Measurements from ENCODE around the gene TRHDE.
"Not testable (repeated sequence)": the region's sequence is repeated elsewhere in the genome, so short reads cannot be mapped to it uniquely, and the experiment has no call there.

The TRHDE gene

DNA sequence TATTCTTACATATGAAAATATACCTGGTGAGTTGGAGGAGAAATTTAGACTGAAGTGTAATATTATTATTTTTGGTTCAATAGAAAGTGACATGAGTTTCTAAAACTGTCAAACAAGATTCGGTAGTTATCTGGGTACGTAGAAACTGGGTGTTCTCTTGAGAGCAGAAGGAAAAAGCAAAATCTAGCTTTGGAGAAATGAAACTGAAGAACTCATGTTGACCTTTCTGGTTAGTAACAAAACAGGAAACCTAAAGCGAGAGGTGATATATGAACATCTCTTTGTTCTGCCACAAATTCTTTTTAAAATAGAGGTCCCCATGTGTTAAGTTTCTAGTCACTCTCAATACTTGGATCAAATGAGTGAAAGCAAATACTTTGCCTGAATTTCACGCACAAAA lies 401.7 kb downstream of the TRHDE start:
- DNase-seq, result no peak

DNA sequence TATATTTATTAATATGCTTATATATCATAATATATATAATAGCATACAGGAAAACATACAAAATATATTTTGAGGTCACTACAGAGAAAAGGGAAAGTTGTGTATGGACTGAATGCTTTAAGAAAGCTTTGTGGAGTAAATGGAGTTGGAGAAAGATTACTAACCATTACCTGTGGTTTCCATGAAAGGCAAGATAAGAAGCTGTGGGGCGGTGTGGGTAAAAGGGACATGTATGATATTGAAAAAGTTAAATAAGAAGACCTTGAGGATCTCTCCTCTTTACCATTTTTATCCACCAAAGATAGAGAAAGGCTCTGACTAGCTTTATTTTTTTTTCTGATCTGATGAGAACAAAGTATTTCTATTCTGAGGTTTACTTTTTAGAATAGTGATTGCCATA lies 404.4 kb downstream of the TRHDE start:
- no peak for DNase-seq

- no peak for DNase-seq
These were observed 405.0 kb downstream of the TRHDE start for GRCh38 chr12:72677139-72677538.

GRCh38 chr12:72677846-72678245 lies 405.7 kb downstream of the TRHDE start:
- DNase-seq, result no peak

DNA sequence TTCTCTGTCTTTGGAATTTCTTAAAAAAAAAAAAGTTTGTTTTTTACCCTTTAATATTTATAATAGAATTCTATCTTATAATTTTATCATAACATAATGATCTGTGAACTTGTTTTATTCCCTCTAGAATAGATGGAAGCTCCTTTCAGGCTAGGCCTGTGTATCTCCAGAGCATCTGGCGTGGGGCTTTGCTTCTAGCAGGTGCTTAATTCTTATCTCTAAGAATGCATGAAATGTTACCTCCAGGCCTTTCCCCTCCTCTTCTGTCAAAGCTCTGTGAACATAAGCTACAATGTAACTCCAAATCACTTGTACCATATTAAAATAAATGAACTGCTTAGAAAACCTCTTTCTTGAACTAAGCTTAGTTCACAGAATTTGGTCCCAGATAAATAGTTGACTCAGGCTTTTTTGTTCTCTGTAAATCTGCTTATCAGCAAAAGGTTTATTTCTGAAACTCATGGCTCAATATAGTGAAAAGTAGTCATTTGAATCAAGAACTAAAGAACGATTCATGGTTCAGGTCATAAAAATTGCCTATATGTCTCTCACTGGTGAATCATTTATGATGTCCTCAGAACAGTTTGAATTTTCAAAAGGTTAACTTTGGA lies 407.1 kb downstream of the TRHDE start:
- no peak for DNase-seq

DNA sequence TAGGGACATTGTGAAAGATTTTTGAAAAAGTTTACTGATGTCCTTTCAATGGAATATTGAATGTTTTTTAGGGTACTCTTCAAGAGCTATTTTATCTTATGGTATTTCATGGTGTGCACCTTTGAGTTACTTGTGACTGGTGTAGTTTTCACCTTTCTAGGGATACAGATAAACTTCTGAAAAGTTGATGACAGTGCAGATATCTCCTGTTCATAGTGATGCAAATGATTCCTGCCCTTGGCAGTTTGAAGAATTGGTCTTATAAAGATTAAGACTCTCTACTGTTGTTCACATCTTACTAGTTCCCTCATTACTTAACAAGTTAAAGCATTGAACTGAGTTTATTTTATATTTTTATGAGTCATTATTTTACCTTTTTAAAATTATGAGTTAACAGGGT lies 408.9 kb downstream of the TRHDE start:
- DNase-seq, result no peak

DNA sequence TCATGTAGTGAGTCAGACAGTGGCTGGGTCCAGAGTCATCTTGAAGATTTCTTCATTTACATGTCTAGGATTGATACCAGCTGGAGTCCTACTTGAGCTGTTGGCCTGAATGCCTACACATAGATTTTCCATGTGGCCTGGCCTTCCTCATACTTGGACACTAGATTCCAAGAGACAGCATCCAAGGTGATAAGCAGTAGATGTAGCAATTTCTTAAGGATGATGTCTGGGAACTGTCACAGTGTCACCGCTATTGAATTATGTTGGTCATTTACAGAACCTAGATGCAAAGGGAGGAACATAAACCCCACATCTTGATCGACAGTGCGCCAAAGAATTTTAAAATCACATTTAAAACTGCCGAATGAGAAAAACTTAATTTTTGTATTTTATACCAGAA lies 412.3 kb downstream of the TRHDE start:
- DNase-seq, result no peak

GRCh38 chr12:72692338-72692737 lies 420.2 kb downstream of the TRHDE start:
- DNase-seq, result no peak

DNA sequence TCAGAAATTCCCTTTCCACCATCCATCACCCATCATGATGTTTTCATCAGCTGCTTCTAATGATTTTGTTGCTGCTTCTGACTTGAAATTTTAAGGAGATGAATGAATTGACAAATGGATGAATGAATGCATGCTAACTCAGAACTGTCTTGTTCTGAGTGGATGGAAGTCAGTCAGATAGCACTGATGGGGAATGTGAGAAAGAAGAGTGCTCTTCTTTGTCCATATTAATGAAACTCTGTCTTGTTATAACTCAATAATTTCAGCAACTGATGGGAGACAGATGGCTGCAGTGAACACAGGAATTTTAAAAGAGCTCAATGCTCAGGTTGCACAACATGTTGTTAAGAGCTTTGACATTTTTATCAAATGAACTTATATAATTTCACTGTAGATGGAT lies 422.0 kb downstream of the TRHDE start:
- DNase-seq, result no peak

DNA sequence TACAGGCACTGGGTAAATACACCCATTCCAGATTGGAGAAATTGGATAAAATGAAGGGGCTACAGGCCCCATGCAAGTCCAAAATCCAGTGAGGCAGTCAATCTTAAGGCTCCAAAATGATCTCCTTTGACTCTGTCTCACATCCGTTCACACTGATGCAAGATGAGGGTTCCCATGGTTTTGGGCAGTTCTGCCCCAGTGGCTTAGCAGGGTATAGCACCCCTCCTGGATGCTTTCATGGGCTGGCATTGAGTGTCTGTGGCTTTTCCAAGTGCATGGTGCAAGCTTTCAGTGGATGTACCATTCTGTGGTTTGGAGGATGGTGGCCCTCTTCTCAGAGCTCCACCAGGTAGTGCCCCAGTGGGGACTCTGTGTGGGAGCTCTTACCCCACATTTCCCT lies 427.2 kb downstream of the TRHDE start:
- DNase-seq, result no peak

DNA sequence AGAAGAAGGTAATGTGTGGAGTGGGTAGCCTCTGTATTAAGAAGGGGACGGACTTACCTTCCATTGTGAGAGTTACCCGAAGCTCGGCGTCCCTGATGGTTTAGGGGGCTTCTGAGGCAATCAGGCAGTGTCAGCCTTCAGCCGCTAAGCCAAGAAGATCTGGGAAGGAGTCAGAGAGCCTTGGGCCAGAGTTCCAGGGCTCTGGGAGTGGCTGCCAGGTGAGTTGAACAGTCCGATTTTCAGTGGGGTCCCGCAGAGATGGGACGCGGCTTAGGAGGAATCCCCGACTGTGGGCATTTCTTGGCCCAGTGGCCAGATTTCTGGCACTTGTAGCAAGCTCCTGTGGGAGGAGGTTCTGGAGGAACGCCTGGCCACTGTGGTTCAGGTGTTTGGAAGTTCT lies 439.9 kb downstream of the TRHDE start:
- DNase-seq, result not testable (repeated sequence)

- DNase-seq, result no peak
These were observed 444.1 kb downstream of the TRHDE start for GRCh38 chr12:72716221-72716620.

DNA sequence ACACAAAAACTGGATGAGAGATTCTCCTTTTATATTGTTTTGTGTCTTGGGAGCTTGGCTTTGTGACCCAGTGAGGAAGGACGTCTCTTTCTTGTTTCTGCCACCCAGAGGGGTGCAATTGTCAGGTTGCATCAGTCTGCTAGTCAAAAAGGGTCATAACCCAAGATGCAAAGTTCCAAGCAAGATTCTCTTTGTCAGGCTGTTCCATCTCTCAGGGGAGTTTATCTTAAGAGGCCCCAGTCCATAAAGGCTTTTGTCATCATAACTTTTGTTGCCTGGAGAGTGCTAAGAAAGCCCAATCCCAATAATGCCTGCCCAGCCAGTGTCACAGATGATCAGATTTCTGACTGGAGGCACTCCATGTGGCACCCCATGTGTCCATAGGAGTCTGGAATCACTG lies 444.9 kb downstream of the TRHDE start:
- no peak for DNase-seq

All from T1000 (cell line).